K562 (cell line): ENCODE data around the gene CCDC185. TPM values are rescaled to one million over a fixed set of nuclear protein-coding genes. Genes with fewer than 3 reads are reported as not detected.
A peak's percentile ranks its signal among the peaks of the same experiment; 100 is the strongest.

Experiments used
- ATAC-seq: fragments of 200-7000 bp; cut with Tn5 transposase; 3 replicates; pipeline ENCODE4 v1.9.1; 2020; ENCODE audit warnings: moderate library complexity
- BruUV-seq: library from RNA; stranded (reverse); fragments of 400-500 nt; replicated peaks from 2 replicates; lab custom pipeline; 2021; lab: Mats Ljungman, UMichigan
- CTCF ChIA-PET: fragments of 300-600 bp; formaldehyde crosslinking; extraction: SDS; loops from one replicate; lab custom pipeline; 2021; ENCODE audit warnings: low intra/inter-chr PET ratio; lab: Yijun Ruan, JAX
- POLR2A ChIA-PET: fragments of 300-600, 350-650 bp; sonication (Branson Sonifier 250); formaldehyde crosslinking; extraction: SDS; loops from one replicate; lab custom pipeline; 2021; ENCODE audit warnings: antibody characterized with exemption, inconsistent platforms; lab: Yijun Ruan, JAX
- DNase-seq, 4 experiments: peaks; one replicate each; pipeline versions ENCODE4 v3.0.0 to v3.0.0-alpha.2; 2011 to 2018; ENCODE audit warnings: low spot score in 3 of 4, mixed read lengths in 3 of 4; ENCODE audit errors: extremely low read depth in 1 of 4
- FAIRE-seq: peaks from 2 replicates; lab custom pipeline; 2011; peaks lifted over from hg19 to GRCh38; lab: Jason Lieb, UNC
- H2AFZ ChIP-seq: 2 replicates; pipeline ENCODE4 v1.6.0; 2011; ENCODE audit warnings: low read depth, low read length, control low read depth, inconsistent platforms
- H3K27ac ChIP-seq: fragments of 200-600 bp; 3 replicates; pipeline ENCODE4 v1.8.0; 2011; ENCODE audit warnings: low read depth, mild to moderate bottlenecking, control low read depth, inconsistent platforms, low read length, moderate library complexity, mixed read lengths; ENCODE audit errors: extremely low read depth
- H3K27me3 ChIP-seq, 2 experiments: fragments of 300-600 bp in 1 of 2; 2 replicates in 1 of 2; 3 replicates in 1 of 2; pipeline versions ENCODE4 v1.6.0 to v1.8.0; 2011; ENCODE audit warnings: inconsistent platforms in 2 of 2, low read length in 2 of 2, mild to moderate bottlenecking in 1 of 2, mixed read lengths in 1 of 2, moderate library complexity in 1 of 2; ENCODE audit not compliant: control insufficient read depth in 2 of 2, insufficient read depth in 2 of 2
- H3K36me3 ChIP-seq: fragments of 300-600 bp; 3 replicates; pipeline ENCODE4 v1.8.0; 2011; ENCODE audit warnings: mild to moderate bottlenecking, low read length, inconsistent platforms; ENCODE audit not compliant: control insufficient read depth, insufficient read depth
- H3K4me1 ChIP-seq, 2 experiments: fragments of 200-600 bp in 1 of 2; replicated peaks in 1 of 2; 2 replicates in 1 of 2; 3 replicates in 1 of 2; pipeline versions ENCODE4 v1.5.1 to v1.8.0; 2011; ENCODE audit warnings: inconsistent platforms in 2 of 2, low read length in 2 of 2, mild to moderate bottlenecking in 1 of 2, mixed read lengths in 1 of 2, moderate library complexity in 1 of 2; ENCODE audit not compliant: control insufficient read depth in 2 of 2, insufficient read depth in 2 of 2
- H3K4me2 ChIP-seq: 2 replicates; pipeline ENCODE4 v1.6.1; 2011; ENCODE audit warnings: low read length, control low read depth, inconsistent platforms, mixed read lengths; ENCODE audit not compliant: insufficient read depth
- H3K4me3 ChIP-seq: fragments of 200-600 bp; sonication (generic), shearing (Covaris generic); 2 replicates; pipeline ENCODE4 v1.5.1; 2016; ENCODE audit warnings: control low read depth, inconsistent platforms
- H3K79me2 ChIP-seq: fragments of 200-600 bp; 3 replicates; pipeline ENCODE4 v1.8.0; 2011; ENCODE audit warnings: low read length, inconsistent platforms; ENCODE audit not compliant: control insufficient read depth, insufficient read depth
- H3K9ac ChIP-seq, 2 experiments: 2 replicates each; pipeline versions ENCODE4 v1.6.0 to v1.6.1; 2011; ENCODE audit warnings: low read depth in 2 of 2, low read length in 2 of 2, control low read depth in 1 of 2, inconsistent platforms in 1 of 2, mild to moderate bottlenecking in 1 of 2, mixed read lengths in 1 of 2; ENCODE audit not compliant: insufficient read depth in 1 of 2
- H3K9me1 ChIP-seq: one replicate; pipeline ENCODE4 v1.6.0; 2011; ENCODE audit warnings: inconsistent platforms, mild to moderate bottlenecking, low read length, moderate library complexity; ENCODE audit not compliant: control insufficient read depth, insufficient read depth
- H3K9me3 ChIP-seq: replicated peaks from 2 replicates; pipeline ENCODE4 v1.5.1; 2011; ENCODE audit warnings: low read depth, low read length, inconsistent platforms; ENCODE audit not compliant: control insufficient read depth, insufficient read depth
- H4K20me1 ChIP-seq: replicated peaks from 2 replicates; pipeline ENCODE4 v1.6.1; 2011; ENCODE audit warnings: low read length, inconsistent platforms, mixed read lengths; ENCODE audit not compliant: control insufficient read depth, insufficient read depth
- ATF7 ChIP-seq: fragments of 450-650 bp; IDR thresholded peaks from 2 replicates; pipeline ENCODE4 v1.7.1; 2014; ENCODE audit warnings: mild to moderate bottlenecking, moderate library complexity
- CTCF ChIP-seq, 3 experiments: IDR thresholded peaks in 2 of 3; conservative IDR thresholded peaks in 1 of 3; 2 replicates each; pipeline ENCODE4 v1.5.1; 2011 to 2012; ENCODE audit warnings: low read length in 3 of 3, mild to moderate bottlenecking in 3 of 3, control low read depth in 2 of 3, improper control_type of control experiment in 1 of 3, inconsistent platforms in 1 of 3, low read depth in 1 of 3, mixed read lengths in 1 of 3, moderate library complexity in 1 of 3; ENCODE audit not compliant: insufficient read depth in 2 of 3
- HCFC1 ChIP-seq: IDR thresholded peaks from 2 replicates; pipeline ENCODE4 v1.6.1; 2012; ENCODE audit warnings: low read depth, low read length, improper control_type of control experiment
- MYNN ChIP-seq, 2 experiments: sonication (generic); formaldehyde crosslinking in 1 of 2; IDR thresholded peaks; 2 replicates each; pipeline versions ENCODE4 v1.5.0 to v1.6.1; 2016 to 2020; ENCODE audit warnings: antibody characterized with exemption in 1 of 2, missing genetic modification reagents in 1 of 2
- RAD21 ChIP-seq, 2 experiments: fragments of 250-450 bp in 1 of 2; fragments of 450-650 bp in 1 of 2; sonication (Bioruptor Pico) in 1 of 2; formaldehyde crosslinking in 1 of 2; IDR thresholded peaks in 1 of 2; conservative IDR thresholded peaks in 1 of 2; 2 replicates each; pipeline versions ENCODE4 v1.4.0 to v1.8.0; 2020 to 2022; ENCODE audit warnings: mild to moderate bottlenecking in 2 of 2, moderate library complexity in 1 of 2
- RAD51 ChIP-seq: fragments of 450-650 bp; IDR thresholded peaks from 2 replicates; pipeline ENCODE4 v1.7.1; 2016; ENCODE audit warnings: low read depth, mild to moderate bottlenecking, borderline replicate concordance
- SIX5 ChIP-seq, 2 experiments: IDR thresholded peaks; 2 replicates each; pipeline ENCODE4 v1.6.1; 2011; ENCODE audit warnings: low read length in 2 of 2, borderline replicate concordance in 1 of 2, low read depth in 1 of 2, mild to moderate bottlenecking in 1 of 2, moderate library complexity in 1 of 2; ENCODE audit not compliant: insufficient read depth in 1 of 2
- USF1 ChIP-seq: sonication (generic); formaldehyde crosslinking; IDR thresholded peaks from 2 replicates; pipeline ENCODE4 v1.9.0; 2022; ENCODE audit warnings: mild to moderate bottlenecking, missing genetic modification reagents
- USF2 ChIP-seq: sonication (generic); formaldehyde crosslinking; IDR thresholded peaks from 2 replicates; pipeline ENCODE4 v1.5.0; 2020; ENCODE audit warnings: missing genetic modification reagents
- ZNF143 ChIP-seq: sonication (generic); formaldehyde crosslinking; IDR thresholded peaks from 2 replicates; pipeline ENCODE4 v1.9.0; 2022; ENCODE audit warnings: mild to moderate bottlenecking, missing genetic modification reagents
- ZNF740 ChIP-seq, 3 experiments: fragments of 200-800 bp in 1 of 3; sonication (Bioruptor generic) in 1 of 3; sonication (generic) in 1 of 3; formaldehyde crosslinking in 1 of 3; IDR thresholded peaks; 2 replicates each; pipeline versions ENCODE4 v1.6.1 to v1.8.0; 2016 to 2022; ENCODE audit warnings: mild to moderate bottlenecking in 2 of 3, missing compliant biosample characterization in 2 of 3, missing genetic modification characterization in 2 of 3, missing genetic modification reagents in 1 of 3
- WGBS: fragments of 100-300 bp; shearing (Covaris generic); methylation state at CpG from one replicate; pipeline ENCODE4 v1.1.6; 2016; ENCODE audit warnings: low coverage, mixed read lengths; ENCODE audit not compliant: insufficient coverage; ENCODE audit errors: missing lambda C conversion rate; 5-methylcytosine and 5-hydroxymethylcytosine counted together
- in situ Hi-C: fragments of 300-500 bp; cut with MboI; formaldehyde crosslinking; loops from 4 replicates; pipeline ENCODE4 v1.15.0; 2018; ENCODE audit warnings: inconsistent platforms, mixed read lengths
- intact Hi-C: fragments of 100-400 bp; cut with micrococcal nuclease; formaldehyde crosslinking; loops from 2 replicates; pipeline ENCODE4 v1.14.2; 2022
- polyA plus RNA-seq, 8 experiments: library from polyadenylated mRNA; depleted of rRNA in 4 of 8; stranded (reverse) in 5 of 8; unstranded in 3 of 8; fragments of >200 nt; fragmentation: Nextera tagmentation in 2 of 8; fragmentation: Illumina TruSeq in 1 of 8; extraction: Ambion mirVana in 2 of 8; extraction: Trizol in 1 of 8; gene quantifications; 2 replicates each; pipeline versions ENCODE4 v1.2.1 to v1.2.3, GENCODE V29; 2011 to 2014; ENCODE audit warnings: inconsistent platforms in 1 of 8, missing spikeins in 1 of 8
- total RNA-seq, 7 experiments: library from RNA; depleted of rRNA in 6 of 7; stranded (reverse); fragments of >200 nt in 6 of 7; fragmentation: Illumina TruSeq in 2 of 7; extraction: Trizol in 2 of 7; gene quantifications; 2 replicates each; pipeline versions ENCODE4 v1.2.1 to v1.2.3, GENCODE V29; 2011 to 2021; ENCODE audit warnings: low replicate concordance in 1 of 7

CCDC185 gene
- total and polyA plus RNA-seq, 9 of the 15 experiments (the other 6 are each of a cell fraction or from before 2014, with no cell fraction given) = not detected

GRCh38 chr1:223374064-223374610 is 19.1 kb upstream of the CCDC185 start:
- DNase-seq (no peak), ATAC-seq (peak; percentile 62), FAIRE-seq (no peak)
- Histone ChIP-seq H3K36me3 (no peaks in the 10 kb centered on the region), H3K4me1 (no peaks in the 10 kb centered on the region), H3K4me3 (no peak overlapping the region), H3K9me1 (no peaks in the 10 kb centered on the region), H2AFZ (no peak overlapping the region), H3K79me2 (no peaks in the 10 kb centered on the region), H3K27me3 (0 out of 5 replicates have a peak, but pooled peaks cover 0 to 2% of the 10 kb centered on the region in 2 experiments), H3K9ac (no peak overlapping the region), H3K27ac (no peak overlapping the region)
- no TSS peak for BruUV-seq
- CTCF ChIA-PET = no interaction called here
- intact Hi-C loops = no loop called here
- 4% methylated on average over 4 of the region's 4 CpGs for WGBS
- in situ Hi-C loops = no loop called here
- TF ChIP-seq ZNF740 (CRISPR knock-in tag; IDR thresholded peaks at IDR 0.05) (no peak), ZNF740 (tag; IDR thresholded peaks at IDR 0.05) (no peak), MYNN (IDR thresholded peaks at IDR 0.05) (no peak), MYNN (CRISPR knock-in tag; IDR thresholded peaks at IDR 0.05) (no peak), SIX5 (IDR thresholded peaks at IDR 0.05; ENCODE audit: borderline replicate concordance in 1 of 2, insufficient read depth in 1 of 2, low read depth in 1 of 2, low read length in 2 of 2) (peak; percentile 28 to 48; a peak in 3 of 4 replicates), HCFC1 (peak; percentile 78), ATF7 (no peak), ZNF143 (CRISPR knock-in tag) (peak; percentile 66), RAD51 (peak; percentile 72), CTCF (IDR thresholded peaks at IDR 0.05 in 2 of 3, conservative IDR thresholded peaks at IDR 0.05 in 1 of 3; ENCODE audit: insufficient read depth in 2 of 3, low read depth in 1 of 3, low read length in 3 of 3) (0 out of 6 replicates have a peak, but pooled peaks of 1 of the 3 experiments have one; percentile 7), USF2 (CRISPR knock-in tag) (peak; percentile 82), USF1 (CRISPR knock-in tag) (peak; percentile 69), RAD21 (CRISPR knock-in tag; conservative IDR thresholded peaks at IDR 0.05 in 1 of 2, IDR thresholded peaks at IDR 0.05 in 1 of 2) (peak in 1 of 2 experiments; percentile 11; a peak in 1 of 4 replicates)
- TF ChIP-seq, all 486 proteins: peak for 8
- POLR2A ChIA-PET = interaction anchor here (0.5 to 1.4 kb wide), 2 partner anchors 9 to 265 kb away, joined by 3 to 5 read pairs; no protein-coding TSS in a partner anchor
- Histone ChIP-seq H3K9me3 (no peaks in the 10 kb centered on the region), H4K20me1 (no peaks in the 10 kb centered on the region), H3K4me2 (no peak overlapping the region)
